Lower lobe of right lung (tissue), 2 donors: ENCODE data around the gene DEPP1. TPM values are rescaled to one million over a fixed set of nuclear protein-coding genes. Genes with fewer than 3 reads are reported as not detected.
A peak's percentile ranks its signal among the peaks of the same experiment; 100 is the strongest.

ENCODE experiments used
- ATAC-seq, 2 donors: fragments of 200-7000 bp; cut with Tn5 transposase; one replicate each; pipeline ENCODE4 v1.9.1; 2020 to 2022; ENCODE audit warnings: mild to moderate bottlenecking in 2 of 2, moderate library complexity in 2 of 2
- DNase-seq: peaks from one replicate; pipeline ENCODE4 v3.0.0-alpha.2; 2020
- H3K27ac ChIP-seq: fragments of 200-600 bp; one replicate; pipeline ENCODE4 v1.8.0; 2022
- H3K27me3 ChIP-seq: fragments of 200-600 bp; one replicate; pipeline ENCODE4 v1.8.0; 2022; ENCODE audit warnings: low read depth
- H3K36me3 ChIP-seq: fragments of 200-600 bp; one replicate; pipeline ENCODE4 v1.8.0; 2022; ENCODE audit warnings: mild to moderate bottlenecking
- H3K4me1 ChIP-seq: fragments of 200-600 bp; one replicate; pipeline ENCODE4 v1.8.0; 2022
- H3K4me3 ChIP-seq: fragments of 200-600 bp; one replicate; pipeline ENCODE4 v1.8.0; 2022; ENCODE audit warnings: mild to moderate bottlenecking
- H3K9me3 ChIP-seq: fragments of 200-600 bp; one replicate; pipeline ENCODE4 v1.8.0; 2022
- intact Hi-C: fragments of 100-400 bp; cut with DNase I; formaldehyde crosslinking; loops from one replicate; pipeline ENCODE4 v1.11.0; 2022
- total RNA-seq: library from RNA; stranded (reverse); fragmentation: NEBNext Ultra II Directional; extraction: Animal tissue kit (Norgen Biotek cat#: 25700); gene quantifications from one replicate; pipeline ENCODE4 v1.2.1, GENCODE V29; 2021
- TF ChIP-seq, protein P1 (sequence below): fragments of 200-600 bp; IDR thresholded peaks from one replicate; pipeline ENCODE4 v1.8.0; 2022; ENCODE audit warnings: antibody characterized with exemption, mild to moderate bottlenecking
- donor health status: DM: no; HTN: yes; CAD: no; lungs with severe emphysema.

DEPP1 gene
- total RNA-seq, 1 donor from 2014 or later = 108 TPM

GRCh38 chr10:44949915-44950314 is 28.7 kb downstream of the DEPP1 start:
- TF ChIP-seq, protein P1, sequence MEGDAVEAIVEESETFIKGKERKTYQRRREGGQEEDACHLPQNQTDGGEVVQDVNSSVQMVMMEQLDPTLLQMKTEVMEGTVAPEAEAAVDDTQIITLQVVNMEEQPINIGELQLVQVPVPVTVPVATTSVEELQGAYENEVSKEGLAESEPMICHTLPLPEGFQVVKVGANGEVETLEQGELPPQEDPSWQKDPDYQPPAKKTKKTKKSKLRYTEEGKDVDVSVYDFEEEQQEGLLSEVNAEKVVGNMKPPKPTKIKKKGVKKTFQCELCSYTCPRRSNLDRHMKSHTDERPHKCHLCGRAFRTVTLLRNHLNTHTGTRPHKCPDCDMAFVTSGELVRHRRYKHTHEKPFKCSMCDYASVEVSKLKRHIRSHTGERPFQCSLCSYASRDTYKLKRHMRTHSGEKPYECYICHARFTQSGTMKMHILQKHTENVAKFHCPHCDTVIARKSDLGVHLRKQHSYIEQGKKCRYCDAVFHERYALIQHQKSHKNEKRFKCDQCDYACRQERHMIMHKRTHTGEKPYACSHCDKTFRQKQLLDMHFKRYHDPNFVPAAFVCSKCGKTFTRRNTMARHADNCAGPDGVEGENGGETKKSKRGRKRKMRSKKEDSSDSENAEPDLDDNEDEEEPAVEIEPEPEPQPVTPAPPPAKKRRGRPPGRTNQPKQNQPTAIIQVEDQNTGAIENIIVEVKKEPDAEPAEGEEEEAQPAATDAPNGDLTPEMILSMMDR = no peak
- H3K4me1 ChIP-seq = peaks cover 22% of the 10 kb centered on the region
- H3K36me3 ChIP-seq = peaks cover 4% of the 10 kb centered on the region
- DNase-seq = no peak
- ATAC-seq = no peak
- H3K9me3 ChIP-seq = no peaks in the 10 kb centered on the region
- H3K27ac ChIP-seq = no peak overlapping the region
- H3K4me3 ChIP-seq = no peak overlapping the region
- no peaks in the 10 kb centered on the region for H3K27me3 ChIP-seq
- intact Hi-C loops = no loop called here

GRCh38 chr10:44949127-44949802 is 29.3 kb downstream of the DEPP1 start:
- ATAC-seq (no peak), DNase-seq (no peak)
- intact Hi-C loops = no loop called here
- Histone ChIP-seq H3K27ac (no peak overlapping the region), H3K9me3 (no peaks in the 10 kb centered on the region), H3K4me3 (no peak overlapping the region), H3K36me3 (peaks cover 4% of the 10 kb centered on the region), H3K4me1 (peaks cover 22% of the 10 kb centered on the region), H3K27me3 (no peaks in the 10 kb centered on the region)
- TF ChIP-seq, protein P1 = no peak

DNA sequence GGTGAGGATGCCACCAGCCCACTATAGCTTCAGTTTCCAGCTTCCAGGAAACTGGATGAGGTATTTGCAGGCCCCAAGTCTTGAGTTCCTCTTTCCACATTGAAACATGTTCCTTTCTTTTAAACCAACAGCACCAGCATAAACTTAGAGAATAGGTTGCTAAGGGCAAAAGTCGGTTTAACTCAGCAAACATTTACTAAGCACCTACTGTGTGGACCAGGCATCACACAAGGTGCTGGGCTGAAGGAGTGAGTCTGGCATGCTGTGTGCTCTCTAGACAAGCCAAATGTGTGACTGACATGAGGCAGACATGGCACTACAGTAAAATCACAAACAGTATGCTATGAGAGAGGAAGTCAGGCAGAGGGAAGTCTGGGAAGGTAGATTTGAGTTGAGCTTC is 30.0 kb downstream of the DEPP1 start:
- intact Hi-C loops = no loop called here
- H3K27me3 ChIP-seq = no peaks in the 10 kb centered on the region
- DNase-seq (no peak), ATAC-seq (peak in 1 of 2 donors; percentile 25)
- H3K4me1 ChIP-seq = peaks cover 22% of the 10 kb centered on the region
- peaks cover 4% of the 10 kb centered on the region for H3K36me3 ChIP-seq
- no peak overlapping the region for H3K27ac ChIP-seq
- TF ChIP-seq, protein P1 = no peak
- H3K9me3 ChIP-seq = no peaks in the 10 kb centered on the region
- no peak overlapping the region for H3K4me3 ChIP-seq

DNA sequence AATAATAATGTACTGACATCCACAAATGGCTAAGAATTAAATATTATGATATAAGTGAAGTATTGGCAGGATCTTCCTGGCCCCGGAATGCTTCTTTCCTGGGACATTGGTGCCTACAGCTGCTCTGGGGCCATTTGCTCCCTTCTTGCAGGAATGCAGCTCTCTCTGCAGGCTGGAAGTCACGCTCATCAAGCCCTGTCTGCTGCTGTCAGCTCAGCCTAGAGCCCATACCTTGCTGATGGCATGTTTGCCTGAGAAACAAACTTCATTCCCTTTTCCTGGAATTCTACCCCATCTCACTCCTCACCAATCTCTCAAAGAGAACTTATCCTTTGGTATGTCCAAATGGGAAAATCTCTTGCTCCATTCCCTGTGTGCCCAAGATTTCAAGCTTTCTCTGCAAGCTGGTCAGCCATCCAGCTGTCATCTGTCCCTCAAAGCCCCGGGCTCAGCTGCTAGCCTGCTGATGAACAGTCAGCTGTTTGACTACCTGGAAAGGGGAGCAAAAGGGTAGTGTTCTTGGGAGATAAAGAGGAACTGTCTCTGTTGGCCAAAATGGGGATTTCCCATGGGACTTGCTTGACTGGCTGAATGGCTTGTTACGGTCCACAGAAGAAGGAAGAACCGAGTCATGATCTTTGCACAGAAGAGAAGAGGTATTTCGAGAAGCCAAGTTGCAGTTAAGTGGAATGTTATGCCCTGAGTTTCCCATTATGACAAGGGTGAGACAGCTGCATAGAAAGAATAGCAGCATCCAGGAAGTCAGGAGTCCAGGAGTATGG is 31.0 kb downstream of the DEPP1 start:
- no peak overlapping the region for H3K27ac ChIP-seq
- ATAC-seq (peak in 1 of 2 donors; percentile 53), DNase-seq (no peak)
- H3K27me3 ChIP-seq = no peaks in the 10 kb centered on the region
- intact Hi-C loops = no loop called here
- TF ChIP-seq, protein P1 = no peak
- peaks cover 18% of the 10 kb centered on the region for H3K4me1 ChIP-seq
- no peaks in the 10 kb centered on the region for H3K36me3 ChIP-seq
- no peak overlapping the region for H3K4me3 ChIP-seq
- no peaks in the 10 kb centered on the region for H3K9me3 ChIP-seq

DNA sequence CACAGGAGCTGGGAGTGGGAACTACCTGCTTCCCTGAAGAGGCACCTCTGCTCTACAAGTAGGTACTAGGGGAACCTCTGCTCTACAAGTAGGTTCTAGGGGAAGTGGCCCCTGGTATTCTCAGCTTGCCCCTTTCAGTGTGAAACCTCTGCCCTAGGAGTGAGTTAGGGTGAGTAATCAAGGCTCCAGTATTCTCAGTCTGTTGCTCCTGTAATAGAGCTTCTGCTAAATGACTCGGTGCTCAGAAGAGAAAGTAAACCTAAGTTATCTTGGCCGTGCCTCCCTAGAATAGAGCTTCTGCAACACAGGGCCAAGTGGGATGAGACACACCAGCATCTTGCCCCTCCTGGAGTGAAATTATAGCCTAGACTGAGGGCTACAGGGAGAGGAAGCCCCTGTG is 32.4 kb downstream of the DEPP1 start:
- peak; percentile 51 to 53 for ATAC-seq
- Histone ChIP-seq H3K9me3 (no peaks in the 10 kb centered on the region), H3K4me1 (peaks cover 18% of the 10 kb centered on the region), H3K36me3 (no peaks in the 10 kb centered on the region), H3K27me3 (no peaks in the 10 kb centered on the region), H3K27ac (no peak overlapping the region), H3K4me3 (no peak overlapping the region)
- intact Hi-C loops = no loop called here
- DNase-seq = no peak
- TF ChIP-seq, protein P1 = no peak
